ENCODE measurements around the gene SLC35D3.

DNA sequence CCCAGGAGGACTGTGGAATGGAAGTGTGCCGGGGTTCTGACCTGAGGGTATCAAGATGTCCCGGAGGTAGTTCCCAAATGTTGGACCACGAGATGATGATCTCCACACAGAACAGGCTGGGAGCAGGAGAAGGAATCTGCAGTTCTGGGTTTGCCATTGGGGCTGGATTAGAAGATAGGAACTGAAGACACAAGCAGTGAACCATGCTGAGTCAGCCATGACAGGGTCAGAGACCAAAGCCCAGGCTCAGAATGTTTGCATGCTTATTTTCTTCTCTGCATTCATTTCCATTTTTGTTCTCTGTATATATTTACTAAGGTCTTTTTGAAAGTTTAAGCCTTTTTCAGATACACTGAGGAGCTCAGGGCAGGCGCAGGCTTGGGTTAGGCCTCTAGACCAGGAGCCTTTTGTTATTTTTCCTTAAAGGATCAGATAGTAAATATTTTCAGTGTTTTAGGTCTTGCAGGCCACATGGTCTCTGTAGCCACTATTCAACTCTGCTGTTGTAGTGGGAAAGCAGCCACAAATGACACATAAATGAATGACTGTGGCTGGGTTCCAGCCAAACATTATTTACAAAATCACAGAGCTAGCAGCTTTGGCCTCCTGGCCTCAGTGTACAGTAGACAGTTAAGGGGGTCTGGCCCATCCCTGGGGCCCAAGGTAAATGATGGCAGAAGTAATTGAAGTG is 28.5 kb downstream of the SLC35D3 start:
- no peak for TF ChIP-seq CTCF (IDR thresholded peaks at IDR 0.05)
- no peak for TF ChIP-seq POLR2AphosphoS5 (IDR thresholded peaks at IDR 0.05)
- no peak for TF ChIP-seq EP300 (IDR thresholded peaks at IDR 0.05; ENCODE audit: low read depth)
- no peak for TF ChIP-seq POLR2A (IDR thresholded peaks at IDR 0.05)

Data from transverse colon (tissue), 4 donors.